Ovary (tissue), 3 donors: ENCODE data around the gene CYREN.

Experiments
- EP300 ChIP-seq: sonication (generic); formaldehyde crosslinking; IDR thresholded peaks from one replicate; pipeline ENCODE4 v1.6.1; 2017; ENCODE audit warnings: antibody characterized with exemption
- TF ChIP-seq, protein P1 (sequence below), 3 donors: fragments of 450-650 bp in 2 of 3; fragments of 200-600 bp in 1 of 3; IDR thresholded peaks; one replicate each; pipeline versions ENCODE4 v1.5.1 to v1.8.0; 2016 to 2022; ENCODE audit warnings: antibody characterized with exemption in 3 of 3, mild to moderate bottlenecking in 1 of 3
- donor health status: DM: no; HTN: no; CAD: no.

DNA sequence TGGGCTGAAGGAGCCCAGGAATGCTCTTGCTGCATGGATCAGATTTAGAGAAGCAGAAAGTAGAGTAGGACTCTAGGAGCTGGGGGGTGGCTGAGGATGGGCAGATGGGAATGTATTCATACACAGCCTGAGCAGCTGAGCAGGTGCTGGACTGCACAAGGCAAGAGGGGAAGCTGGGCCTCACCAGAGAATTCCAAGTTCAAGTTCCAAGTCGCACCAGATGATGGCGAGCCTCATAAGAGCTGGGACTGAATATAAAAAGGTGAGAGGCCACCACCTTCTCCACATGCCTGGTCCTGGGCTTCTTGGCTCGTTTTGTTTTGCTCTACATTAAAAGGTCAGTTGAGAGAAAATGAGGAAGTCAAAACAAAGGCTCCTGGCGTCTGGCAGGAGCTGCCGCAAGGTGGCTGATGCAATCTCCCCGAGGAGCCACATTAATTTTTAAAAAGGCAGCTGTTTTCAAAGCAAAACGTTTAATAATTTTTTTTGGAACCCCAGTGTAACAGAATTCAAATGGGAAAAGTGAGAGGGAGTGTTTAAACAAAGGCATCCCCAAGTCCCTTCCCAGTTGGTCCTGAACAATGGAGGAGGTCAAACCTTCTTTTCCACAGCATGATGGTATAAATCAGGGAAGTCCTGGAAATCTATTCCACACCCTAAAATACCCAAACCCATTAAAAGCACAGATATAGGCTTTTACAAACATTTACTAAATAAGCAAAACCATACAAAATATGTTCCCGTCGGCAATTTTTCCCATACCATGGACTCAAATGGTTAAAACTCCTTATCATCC lies 9.5 kb downstream of the CYREN start:
- TF ChIP-seq, protein P1, sequence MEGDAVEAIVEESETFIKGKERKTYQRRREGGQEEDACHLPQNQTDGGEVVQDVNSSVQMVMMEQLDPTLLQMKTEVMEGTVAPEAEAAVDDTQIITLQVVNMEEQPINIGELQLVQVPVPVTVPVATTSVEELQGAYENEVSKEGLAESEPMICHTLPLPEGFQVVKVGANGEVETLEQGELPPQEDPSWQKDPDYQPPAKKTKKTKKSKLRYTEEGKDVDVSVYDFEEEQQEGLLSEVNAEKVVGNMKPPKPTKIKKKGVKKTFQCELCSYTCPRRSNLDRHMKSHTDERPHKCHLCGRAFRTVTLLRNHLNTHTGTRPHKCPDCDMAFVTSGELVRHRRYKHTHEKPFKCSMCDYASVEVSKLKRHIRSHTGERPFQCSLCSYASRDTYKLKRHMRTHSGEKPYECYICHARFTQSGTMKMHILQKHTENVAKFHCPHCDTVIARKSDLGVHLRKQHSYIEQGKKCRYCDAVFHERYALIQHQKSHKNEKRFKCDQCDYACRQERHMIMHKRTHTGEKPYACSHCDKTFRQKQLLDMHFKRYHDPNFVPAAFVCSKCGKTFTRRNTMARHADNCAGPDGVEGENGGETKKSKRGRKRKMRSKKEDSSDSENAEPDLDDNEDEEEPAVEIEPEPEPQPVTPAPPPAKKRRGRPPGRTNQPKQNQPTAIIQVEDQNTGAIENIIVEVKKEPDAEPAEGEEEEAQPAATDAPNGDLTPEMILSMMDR (IDR thresholded peaks at IDR 0.05) = no peak
- TF ChIP-seq EP300 = no peak
